HUES6 (cell line): Measurements from ENCODE around the gene SLC25A13.

Source experiments
- H3K27ac ChIP-seq: 2 replicates; pipeline ENCODE4 v1.7.0; 2013; ENCODE audit warnings: low read depth, mild to moderate bottlenecking, low read length, inconsistent platforms
- H3K27me3 ChIP-seq: 2 replicates; pipeline ENCODE4 v1.6.1; 2013; ENCODE audit warnings: low read length; ENCODE audit not compliant: control insufficient read depth, insufficient read depth
- H3K36me3 ChIP-seq: 2 replicates; pipeline ENCODE4 v1.6.1; 2013; ENCODE audit warnings: low read length; ENCODE audit not compliant: control insufficient read depth, insufficient read depth
- H3K4me1 ChIP-seq: 2 replicates; pipeline ENCODE4 v1.6.1; 2013; ENCODE audit warnings: low read length; ENCODE audit not compliant: control insufficient read depth, insufficient read depth
- H3K4me3 ChIP-seq: 2 replicates; pipeline ENCODE4 v1.5.1; 2013; ENCODE audit warnings: low read depth, low read length
- H3K9ac ChIP-seq: one replicate; pipeline ENCODE4 v1.6.1; 2013; ENCODE audit warnings: mild to moderate bottlenecking, low read length
- H3K9me3 ChIP-seq: 2 replicates; pipeline ENCODE4 v1.6.1; 2013; ENCODE audit warnings: low read depth, low read length; ENCODE audit not compliant: control insufficient read depth, insufficient read depth

SLC25A13 gene

GRCh38 chr7:96187735-96188134 is 134.2 kb downstream of the SLC25A13 start:
- Histone ChIP-seq H3K36me3 (peaks cover 45% of the 10 kb centered on the region), H3K27ac (0 out of 2 replicates have a peak overlapping the region, but pooled peaks have one; percentile 26), H3K27me3 (no peaks in the 10 kb centered on the region), H3K9me3 (no peaks in the 10 kb centered on the region), H3K4me1 (peaks cover 18% of the 10 kb centered on the region), H3K4me3 (no peak overlapping the region), H3K9ac (no peak overlapping the region)

GRCh38 chr7:96184783-96185182 is 137.1 kb downstream of the SLC25A13 start:
- no peak overlapping the region for H3K9ac ChIP-seq
- H3K36me3 ChIP-seq: peaks cover 23% of the 10 kb centered on the region
- no peak overlapping the region for H3K27ac ChIP-seq
- no peaks in the 10 kb centered on the region for H3K27me3 ChIP-seq
- H3K4me3 ChIP-seq: no peak overlapping the region
- H3K9me3 ChIP-seq: no peaks in the 10 kb centered on the region
- H3K4me1 ChIP-seq: peaks cover 41% of the 10 kb centered on the region

GRCh38 chr7:96183163-96183670 is 138.7 kb downstream of the SLC25A13 start:
- H3K9ac ChIP-seq: peak overlapping the region; percentile 30
- H3K27ac ChIP-seq: 0 out of 2 replicates have a peak overlapping the region, but pooled peaks have one; percentile 14

GRCh38 chr7:96182424-96183158 is 139.3 kb downstream of the SLC25A13 start:
- H3K4me1 ChIP-seq: peaks cover 54% of the 10 kb centered on the region
- no peaks in the 10 kb centered on the region for H3K9me3 ChIP-seq
- H3K9ac ChIP-seq: no peak overlapping the region
- H3K27me3 ChIP-seq: no peaks in the 10 kb centered on the region
- no peak overlapping the region for H3K27ac ChIP-seq
- H3K4me3 ChIP-seq: no peak overlapping the region
- peaks cover 20% of the 10 kb centered on the region for H3K36me3 ChIP-seq

More at GRCh38 chr7:96183163-96183670, 138.7 kb downstream of the SLC25A13 start:
- Histone ChIP-seq H3K4me1 (peaks cover 56% of the 10 kb centered on the region), H3K36me3 (peaks cover 20% of the 10 kb centered on the region), H3K4me3 (no peak overlapping the region), H3K9me3 (no peaks in the 10 kb centered on the region), H3K27me3 (no peaks in the 10 kb centered on the region)

GRCh38 chr7:96181174-96181573 is 140.7 kb downstream of the SLC25A13 start:
- H3K9ac ChIP-seq: no peak overlapping the region
- no peaks in the 10 kb centered on the region for H3K9me3 ChIP-seq
- H3K36me3 ChIP-seq: peaks cover 20% of the 10 kb centered on the region
- no peak overlapping the region for H3K27ac ChIP-seq
- H3K4me1 ChIP-seq: peaks cover 54% of the 10 kb centered on the region
- no peak overlapping the region for H3K4me3 ChIP-seq
- no peaks in the 10 kb centered on the region for H3K27me3 ChIP-seq

- Histone ChIP-seq H3K4me1 (peaks cover 62% of the 10 kb centered on the region), H3K27me3 (no peaks in the 10 kb centered on the region), H3K27ac (no peak overlapping the region), H3K9ac (no peak overlapping the region), H3K4me3 (no peak overlapping the region), H3K9me3 (no peaks in the 10 kb centered on the region), H3K36me3 (peaks cover 19% of the 10 kb centered on the region)
These were observed 142.1 kb downstream of the SLC25A13 start for GRCh38 chr7:96179837-96180236.

GRCh38 chr7:96179341-96179740 is 142.6 kb downstream of the SLC25A13 start:
- no peaks in the 10 kb centered on the region for H3K27me3 ChIP-seq
- H3K4me3 ChIP-seq: no peak overlapping the region
- H3K9ac ChIP-seq: no peak overlapping the region
- H3K4me1 ChIP-seq: peaks cover 67% of the 10 kb centered on the region
- peaks cover 14% of the 10 kb centered on the region for H3K36me3 ChIP-seq
- no peaks in the 10 kb centered on the region for H3K9me3 ChIP-seq
- no peak overlapping the region for H3K27ac ChIP-seq

GRCh38 chr7:96178581-96178980 is 143.3 kb downstream of the SLC25A13 start:
- H3K27ac ChIP-seq: no peak overlapping the region
- peaks cover 71% of the 10 kb centered on the region for H3K4me1 ChIP-seq
- no peaks in the 10 kb centered on the region for H3K27me3 ChIP-seq
- H3K4me3 ChIP-seq: no peak overlapping the region
- peaks cover 7% of the 10 kb centered on the region; the same call in 1 of the 2 replicates for H3K36me3 ChIP-seq
- no peaks in the 10 kb centered on the region for H3K9me3 ChIP-seq
- no peak overlapping the region for H3K9ac ChIP-seq

GRCh38 chr7:96177353-96177752 is 144.5 kb downstream of the SLC25A13 start:
- H3K36me3 ChIP-seq: 0 out of 2 replicates have a peak, but pooled peaks cover 3% of the 10 kb centered on the region
- peaks cover 58% of the 10 kb centered on the region for H3K4me1 ChIP-seq
- H3K27me3 ChIP-seq: no peaks in the 10 kb centered on the region
- H3K9ac ChIP-seq: no peak overlapping the region
- H3K9me3 ChIP-seq: no peaks in the 10 kb centered on the region
- no peak overlapping the region for H3K4me3 ChIP-seq
- H3K27ac ChIP-seq: no peak overlapping the region

- peaks cover 4% of the 10 kb centered on the region for H3K36me3 ChIP-seq
These were observed 147.1 kb downstream of the SLC25A13 start for GRCh38 chr7:96174812-96175211.

GRCh38 chr7:96173781-96174180 is 148.1 kb downstream of the SLC25A13 start:
- peaks cover 29% of the 10 kb centered on the region for H3K4me1 ChIP-seq
- no peak overlapping the region for H3K27ac ChIP-seq
- H3K27me3 ChIP-seq: no peaks in the 10 kb centered on the region
- no peak overlapping the region for H3K4me3 ChIP-seq
- H3K9ac ChIP-seq: no peak overlapping the region
- H3K9me3 ChIP-seq: no peaks in the 10 kb centered on the region
- peaks cover 9% of the 10 kb centered on the region for H3K36me3 ChIP-seq

More at GRCh38 chr7:96174812-96175211, 147.1 kb downstream of the SLC25A13 start:
- H3K4me1 ChIP-seq: peaks cover 40% of the 10 kb centered on the region
- H3K9me3 ChIP-seq: no peaks in the 10 kb centered on the region
- H3K4me3 ChIP-seq: no peak overlapping the region
- H3K27ac ChIP-seq: no peak overlapping the region
- H3K27me3 ChIP-seq: no peaks in the 10 kb centered on the region
- no peak overlapping the region for H3K9ac ChIP-seq
